Lower leg skin (tissue), 3 donors: ENCODE data around the gene KAT6B.

ENCODE experiments used
- CTCF ChIP-seq, 3 donors: fragments of 450-650 bp; IDR thresholded peaks; one replicate each; pipeline ENCODE4 v1.5.1; 2016; ENCODE audit warnings: antibody characterized with exemption in 3 of 3, mild to moderate bottlenecking in 3 of 3, moderate library complexity in 2 of 3
- POLR2A ChIP-seq, 2 donors: fragments of 450-650 bp; IDR thresholded peaks; one replicate each; pipeline ENCODE4 v1.6.1; 2016 to 2017; ENCODE audit warnings: antibody characterized with exemption in 2 of 2, mild to moderate bottlenecking in 1 of 2, moderate library complexity in 1 of 2

- TF ChIP-seq CTCF (IDR thresholded peaks at IDR 0.05) (no peak), POLR2A (IDR thresholded peaks at IDR 0.05) (no peak)
Observed at GRCh38 chr10:75043256-75044131, 217.1 kb downstream of the KAT6B start.
